Smooth muscle cell (in vitro differentiated cells): ENCODE data around the gene DPYSL5. TPM values are rescaled to one million over a fixed set of nuclear protein-coding genes. Genes with fewer than 3 reads are reported as not detected.

ENCODE experiments used
- DNase-seq: peaks from one replicate; lab custom pipeline; 2025; ENCODE audit not compliant: unreplicated experiment; lab: John Stamatoyannopoulos, UW
- H2AFZ ChIP-seq: fragments of 200-600 bp; sonication (generic); 2 replicates; pipeline ENCODE4 v1.6.0; 2016; ENCODE audit warnings: antibody characterized with exemption, low read depth, mild to moderate bottlenecking
- H3F3A ChIP-seq: fragments of 200-600 bp; sonication (generic); 2 replicates; pipeline ENCODE4 v1.6.0; 2017; ENCODE audit warnings: antibody characterized with exemption, low read depth
- H3K27ac ChIP-seq: fragments of 200-600 bp; sonication (generic); 2 replicates; pipeline ENCODE4 v1.5.1; 2016; ENCODE audit warnings: low read depth, mild to moderate bottlenecking
- H3K27me3 ChIP-seq: fragments of 200-600 bp; sonication (generic); 2 replicates; pipeline ENCODE4 v1.6.1; 2016; ENCODE audit warnings: low read depth, mild to moderate bottlenecking
- H3K36me3 ChIP-seq: fragments of 200-600 bp; sonication (generic); 2 replicates; pipeline ENCODE4 v1.5.1; 2016; ENCODE audit warnings: low read depth
- H3K4me1 ChIP-seq: fragments of 200-600 bp; sonication (generic); 2 replicates; pipeline ENCODE4 v1.5.1; 2016; ENCODE audit warnings: low read depth
- H3K4me2 ChIP-seq: fragments of 200-600 bp; sonication (generic); 2 replicates; pipeline ENCODE4 v1.6.0; 2016; ENCODE audit warnings: mild to moderate bottlenecking
- H3K4me3 ChIP-seq: fragments of 200-600 bp; sonication (generic); 2 replicates; pipeline ENCODE4 v1.5.1; 2016; ENCODE audit warnings: mild to moderate bottlenecking
- H3K79me2 ChIP-seq: fragments of 200-600 bp; sonication (generic); 2 replicates; pipeline ENCODE4 v1.6.0; 2016; ENCODE audit warnings: low read depth, mild to moderate bottlenecking
- H3K9ac ChIP-seq: fragments of 200-600 bp; sonication (generic); 2 replicates; pipeline ENCODE4 v1.6.0; 2016; ENCODE audit warnings: low read depth
- H3K9me3 ChIP-seq: fragments of 200-600 bp; sonication (generic); replicated peaks from 2 replicates; pipeline ENCODE4 v1.5.1; 2016; ENCODE audit warnings: low read depth
- H4K20me1 ChIP-seq: fragments of 200-600 bp; sonication (generic); 2 replicates; pipeline ENCODE4 v1.6.0; 2016; ENCODE audit warnings: low read depth
- WGBS: methylation state at CpG from one replicate; pipeline ENCODE4 v1.1.7; 2016; ENCODE audit warnings: low lambda C conversion rate; 5-methylcytosine and 5-hydroxymethylcytosine counted together
- polyA plus RNA-seq: library from polyadenylated mRNA; unstranded; fragments of >200 nt; fragmentation: Nextera tagmentation; extraction: Ambion mirVana; gene quantifications from 2 replicates; pipeline ENCODE4 v1.2.1, GENCODE V29; 2016
- total RNA-seq: library from RNA; depleted of rRNA; stranded (reverse); fragments of >200 nt; gene quantifications from 2 replicates; pipeline ENCODE4 v1.2.3, GENCODE V29; 2014
- TF ChIP-seq, protein P1 (sequence below): fragments of 200-600 bp; sonication (generic); IDR thresholded peaks from 2 replicates; pipeline ENCODE4 v1.5.1; 2017; ENCODE audit warnings: borderline replicate concordance, mild to moderate bottlenecking, antibody characterized with exemption; ENCODE audit not compliant: insufficient read depth, poor library complexity, severe bottlenecking

DPYSL5 gene
- total and polyA plus RNA-seq, 2 experiments from 2014 or later = 0.40 TPM; not detected in 1

DNA sequence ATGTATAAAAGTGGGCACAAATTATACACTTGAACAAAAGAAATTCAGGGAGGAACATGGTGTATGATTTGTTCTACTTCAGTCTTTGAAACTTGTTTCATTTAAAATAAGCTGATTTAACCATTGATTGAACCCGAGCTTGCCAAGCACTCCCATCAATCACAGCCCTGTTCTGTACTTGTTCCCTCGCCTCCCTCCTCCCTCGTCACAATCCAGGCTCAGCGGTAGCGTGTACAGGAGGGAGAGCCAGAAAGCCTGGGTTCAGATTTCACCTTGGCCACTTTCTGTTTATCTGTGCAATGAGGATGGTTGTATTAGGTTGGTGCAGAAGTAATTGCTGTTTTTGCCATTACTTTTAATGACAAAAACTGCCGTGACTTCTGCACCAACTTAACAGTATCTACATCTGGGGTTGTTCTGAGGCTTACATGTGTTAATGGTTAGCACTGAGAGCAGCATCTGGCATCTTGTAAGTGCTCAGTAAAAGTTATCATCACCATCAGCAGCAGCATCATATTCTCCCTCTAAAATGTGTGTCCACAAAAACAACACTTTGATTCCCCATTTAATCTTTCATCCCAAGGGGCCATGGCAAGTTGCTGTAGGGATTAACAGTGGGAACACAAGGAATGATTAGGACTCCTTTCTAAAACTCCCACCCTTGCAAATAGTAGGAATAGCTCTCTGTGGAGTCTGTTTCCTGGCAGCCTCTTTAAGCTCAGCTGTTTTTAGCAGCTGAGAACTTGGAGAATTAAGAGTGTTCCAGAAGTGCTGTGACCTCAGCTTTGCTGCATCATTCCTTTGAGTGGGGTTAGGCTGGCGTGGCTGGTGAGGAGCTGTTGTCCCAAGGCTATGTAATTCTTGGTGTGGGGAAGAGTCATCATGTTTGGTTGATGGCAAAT is 4.7 kb downstream of the DPYSL5 start:
- Histone ChIP-seq H2AFZ (no peak overlapping the region), H4K20me1 (no peaks in the 10 kb centered on the region), H3F3A (no peaks in the 10 kb centered on the region), H3K27ac (no peak overlapping the region), H3K79me2 (no peaks in the 10 kb centered on the region), H3K9ac (no peak overlapping the region), H3K9me3 (no peaks in the 10 kb centered on the region), H3K4me2 (no peak overlapping the region), H3K36me3 (no peaks in the 10 kb centered on the region), H3K27me3 (peaks cover 74% of the 10 kb centered on the region), H3K4me3 (no peak overlapping the region), H3K4me1 (peaks cover 25% of the 10 kb centered on the region)
- no peak for DNase-seq
- TF ChIP-seq, protein P1, sequence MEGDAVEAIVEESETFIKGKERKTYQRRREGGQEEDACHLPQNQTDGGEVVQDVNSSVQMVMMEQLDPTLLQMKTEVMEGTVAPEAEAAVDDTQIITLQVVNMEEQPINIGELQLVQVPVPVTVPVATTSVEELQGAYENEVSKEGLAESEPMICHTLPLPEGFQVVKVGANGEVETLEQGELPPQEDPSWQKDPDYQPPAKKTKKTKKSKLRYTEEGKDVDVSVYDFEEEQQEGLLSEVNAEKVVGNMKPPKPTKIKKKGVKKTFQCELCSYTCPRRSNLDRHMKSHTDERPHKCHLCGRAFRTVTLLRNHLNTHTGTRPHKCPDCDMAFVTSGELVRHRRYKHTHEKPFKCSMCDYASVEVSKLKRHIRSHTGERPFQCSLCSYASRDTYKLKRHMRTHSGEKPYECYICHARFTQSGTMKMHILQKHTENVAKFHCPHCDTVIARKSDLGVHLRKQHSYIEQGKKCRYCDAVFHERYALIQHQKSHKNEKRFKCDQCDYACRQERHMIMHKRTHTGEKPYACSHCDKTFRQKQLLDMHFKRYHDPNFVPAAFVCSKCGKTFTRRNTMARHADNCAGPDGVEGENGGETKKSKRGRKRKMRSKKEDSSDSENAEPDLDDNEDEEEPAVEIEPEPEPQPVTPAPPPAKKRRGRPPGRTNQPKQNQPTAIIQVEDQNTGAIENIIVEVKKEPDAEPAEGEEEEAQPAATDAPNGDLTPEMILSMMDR = no peak
- WGBS = 47% methylated on average over 7 of the region's 7 CpGs

DNA sequence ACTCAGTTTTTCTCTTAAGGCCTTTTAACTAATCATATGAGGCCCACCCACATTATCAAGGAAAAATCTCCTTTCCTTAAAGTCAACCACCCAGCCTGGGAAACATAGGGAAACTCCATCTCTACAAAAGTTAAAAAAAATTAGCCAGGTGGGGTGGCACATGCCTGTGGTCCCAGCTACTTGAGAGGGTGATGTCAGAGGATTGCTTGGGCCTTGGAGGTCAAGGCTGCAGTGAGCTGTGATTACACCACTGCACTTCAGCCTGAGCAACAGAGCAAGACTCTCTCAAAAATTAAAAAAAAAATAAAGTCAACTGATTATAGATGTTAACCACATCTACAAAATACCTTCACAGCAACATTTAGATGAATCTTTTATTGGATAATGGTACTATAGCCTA is 5.8 kb downstream of the DPYSL5 start:
- TF ChIP-seq, protein P1 = no peak
- no peak for DNase-seq
- no peaks in the 10 kb centered on the region for H3K9me3 ChIP-seq
- no peak overlapping the region for H3K27ac ChIP-seq
- H3K4me2 ChIP-seq = no peak overlapping the region
- peaks cover 25% of the 10 kb centered on the region for H3K4me1 ChIP-seq
- no peaks in the 10 kb centered on the region for H3F3A ChIP-seq
- no peaks in the 10 kb centered on the region for H3K36me3 ChIP-seq
- no peaks in the 10 kb centered on the region for H4K20me1 ChIP-seq
- H3K4me3 ChIP-seq = no peak overlapping the region
- H3K27me3 ChIP-seq = peaks cover 68% of the 10 kb centered on the region
- no peak overlapping the region for H2AFZ ChIP-seq
- no peak overlapping the region for H3K9ac ChIP-seq
- no peaks in the 10 kb centered on the region for H3K79me2 ChIP-seq

DNA sequence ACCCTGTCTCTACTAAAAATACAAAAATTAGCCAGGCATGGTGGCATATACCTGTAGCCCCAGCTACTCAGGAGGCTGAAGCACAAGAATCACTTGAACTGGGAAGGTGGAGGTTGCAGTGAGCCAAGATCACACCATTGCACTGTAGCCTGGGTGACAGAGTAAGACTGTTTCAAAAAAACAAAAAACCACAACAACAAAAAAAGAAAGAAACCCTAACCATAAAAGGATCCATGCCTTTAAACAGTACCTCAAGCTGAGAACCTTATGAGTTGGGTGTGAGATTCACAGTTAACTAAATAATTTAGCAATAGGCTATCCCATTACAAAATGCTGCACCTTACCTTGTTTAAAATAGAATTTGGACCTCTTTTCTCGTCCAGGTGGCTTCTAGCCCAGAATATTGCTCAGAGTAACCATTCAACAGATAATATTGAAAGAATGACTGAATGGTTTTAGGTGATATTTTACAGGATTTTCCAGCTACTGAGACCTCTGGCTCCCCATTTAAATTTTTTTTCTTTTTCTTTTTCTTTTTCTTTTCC is 6.4 kb downstream of the DPYSL5 start:
- H3K9ac ChIP-seq = no peak overlapping the region
- 69% methylated on average over 1 of the region's 1 CpG for WGBS

More for the DNA sequence above, 6.4 kb downstream of the DPYSL5 start:
- Histone ChIP-seq H3K27me3 (peaks cover 68% of the 10 kb centered on the region), H3K79me2 (no peaks in the 10 kb centered on the region), H3K27ac (no peak overlapping the region), H3K36me3 (no peaks in the 10 kb centered on the region), H3K9me3 (no peaks in the 10 kb centered on the region), H3K4me2 (no peak overlapping the region), H3F3A (no peaks in the 10 kb centered on the region), H2AFZ (no peak overlapping the region), H4K20me1 (no peaks in the 10 kb centered on the region), H3K4me3 (no peak overlapping the region), H3K4me1 (peaks cover 25% of the 10 kb centered on the region)
- TF ChIP-seq, protein P1 = no peak
- no peak for DNase-seq
